DOHH2 (cell line): ENCODE results near the gene LAMA5.

Experiments
- H3F3A ChIP-seq: fragments of 200-600 bp; sonication (generic), shearing (Covaris generic); 2 replicates; pipeline ENCODE4 v1.6.0; 2016; ENCODE audit warnings: antibody characterized with exemption, mild to moderate bottlenecking; ENCODE audit not compliant: control insufficient read depth, insufficient read depth
- H3K27ac ChIP-seq: fragments of 200-600 bp; sonication (generic); 2 replicates; pipeline ENCODE4 v1.5.1; 2014; ENCODE audit warnings: low read depth, mild to moderate bottlenecking, low read length, moderate library complexity
- H3K27me3 ChIP-seq: fragments of 200-600 bp; sonication (generic); 2 replicates; pipeline ENCODE4 v1.6.1; 2014; ENCODE audit warnings: mild to moderate bottlenecking, low read length, mixed read lengths; ENCODE audit not compliant: control insufficient read depth
- H3K36me3 ChIP-seq: fragments of 200-600 bp; sonication (generic); 2 replicates; pipeline ENCODE4 v1.6.1; 2014; ENCODE audit warnings: mild to moderate bottlenecking, low read length, moderate library complexity, mixed read lengths; ENCODE audit not compliant: control insufficient read depth
- H3K4me1 ChIP-seq: fragments of 200-600 bp; sonication (generic); 2 replicates; pipeline ENCODE4 v1.6.1; 2014; ENCODE audit warnings: mild to moderate bottlenecking, low read length, mixed read lengths; ENCODE audit not compliant: control insufficient read depth
- H3K4me2 ChIP-seq: fragments of 200-600 bp; sonication (generic); 2 replicates; pipeline ENCODE4 v1.6.0; 2014; ENCODE audit warnings: mild to moderate bottlenecking, low read length, moderate library complexity
- H3K4me3 ChIP-seq: fragments of 200-600 bp; sonication (generic); 2 replicates; pipeline ENCODE4 v1.5.1; 2014; ENCODE audit warnings: mild to moderate bottlenecking, low read length, mixed read lengths
- H3K79me2 ChIP-seq: fragments of 200-600 bp; sonication (generic); 2 replicates; pipeline ENCODE4 v1.6.1; 2014; ENCODE audit warnings: mild to moderate bottlenecking, low read length, mixed read lengths; ENCODE audit not compliant: control insufficient read depth
- H3K9me2 ChIP-seq: fragments of 200-600 bp; sonication (generic); replicated peaks from 2 replicates; pipeline ENCODE4 v1.6.1; 2014; ENCODE audit warnings: mild to moderate bottlenecking, low read length, mixed read lengths; ENCODE audit not compliant: control insufficient read depth
- H3K9me3 ChIP-seq: fragments of 200-600 bp; sonication (generic); 2 replicates; pipeline ENCODE4 v1.6.1; 2014; ENCODE audit warnings: antibody characterized with exemption, low read length, mixed read lengths; ENCODE audit not compliant: control insufficient read depth, insufficient read depth
- H4K20me1 ChIP-seq: fragments of 200-600 bp; sonication (generic); 2 replicates; pipeline ENCODE4 v1.6.0; 2014; ENCODE audit warnings: low read depth, mild to moderate bottlenecking, antibody characterized with exemption, low read length, moderate library complexity; ENCODE audit not compliant: control insufficient read depth, insufficient read depth
- EZH2phosphoT487 ChIP-seq: fragments of 200-600 bp; sonication (generic); IDR thresholded peaks from 2 replicates; pipeline ENCODE4 v1.6.1; 2017; ENCODE audit warnings: borderline replicate concordance, mild to moderate bottlenecking, antibody characterized with exemption, low read length, moderate library complexity, mixed read lengths
- TF ChIP-seq, protein P1 (sequence below): fragments of 200-600 bp; sonication (generic); IDR thresholded peaks from one replicate; pipeline ENCODE4 v1.5.1; 2014; ENCODE audit warnings: antibody characterized with exemption, mild to moderate bottlenecking, low read depth, low read length; ENCODE audit not compliant: poor library complexity, severe bottlenecking

The LAMA5 gene

DNA sequence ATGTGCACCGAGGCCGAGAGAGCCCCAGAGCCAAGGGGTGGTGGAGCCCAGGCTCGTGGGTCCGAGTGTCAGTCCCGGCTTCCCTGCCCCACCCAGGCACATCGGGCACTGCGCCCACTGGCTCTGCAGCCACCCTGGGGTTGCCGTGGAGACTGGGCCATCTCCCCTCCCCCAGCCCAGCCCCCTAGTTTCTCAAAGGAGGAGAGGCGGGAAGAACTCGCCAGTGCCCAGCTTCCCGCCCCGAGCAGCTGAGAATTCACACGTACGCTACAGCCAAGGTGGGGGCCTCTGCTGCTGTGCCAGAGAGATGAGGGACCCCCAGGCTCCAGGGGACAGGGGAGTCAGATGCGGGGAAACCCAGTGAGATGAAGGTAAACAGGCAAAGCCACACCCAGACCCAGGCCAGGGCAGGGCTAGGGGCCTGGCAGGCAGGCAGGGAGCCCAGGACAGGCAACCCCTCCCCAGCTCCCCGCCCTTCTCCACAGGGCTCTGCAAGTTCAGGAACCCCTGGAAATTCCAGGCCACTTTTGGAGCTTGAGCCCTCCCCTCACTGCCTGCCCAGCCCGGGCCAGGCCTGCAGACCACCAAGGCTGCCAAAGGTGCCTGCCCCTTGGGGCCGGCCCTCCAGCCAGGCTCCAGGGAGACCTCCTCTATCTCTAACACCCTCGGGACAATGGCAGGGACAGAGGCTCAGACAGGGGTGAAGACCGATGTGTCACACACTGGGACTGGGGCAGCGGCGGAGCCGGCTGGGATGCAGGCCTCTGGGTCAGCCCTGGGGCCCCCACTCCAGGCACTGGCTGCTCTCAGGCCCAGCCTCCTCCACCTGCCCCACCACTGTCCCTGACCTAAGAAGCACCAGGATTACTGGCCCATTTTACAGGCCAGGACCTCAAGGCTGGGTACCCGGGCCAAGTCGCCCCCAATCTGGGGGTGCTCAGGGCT, 6.0 kb downstream of the LAMA5 start:
- H3K9me3 ChIP-seq = no peaks in the 10 kb centered on the region

DNA sequence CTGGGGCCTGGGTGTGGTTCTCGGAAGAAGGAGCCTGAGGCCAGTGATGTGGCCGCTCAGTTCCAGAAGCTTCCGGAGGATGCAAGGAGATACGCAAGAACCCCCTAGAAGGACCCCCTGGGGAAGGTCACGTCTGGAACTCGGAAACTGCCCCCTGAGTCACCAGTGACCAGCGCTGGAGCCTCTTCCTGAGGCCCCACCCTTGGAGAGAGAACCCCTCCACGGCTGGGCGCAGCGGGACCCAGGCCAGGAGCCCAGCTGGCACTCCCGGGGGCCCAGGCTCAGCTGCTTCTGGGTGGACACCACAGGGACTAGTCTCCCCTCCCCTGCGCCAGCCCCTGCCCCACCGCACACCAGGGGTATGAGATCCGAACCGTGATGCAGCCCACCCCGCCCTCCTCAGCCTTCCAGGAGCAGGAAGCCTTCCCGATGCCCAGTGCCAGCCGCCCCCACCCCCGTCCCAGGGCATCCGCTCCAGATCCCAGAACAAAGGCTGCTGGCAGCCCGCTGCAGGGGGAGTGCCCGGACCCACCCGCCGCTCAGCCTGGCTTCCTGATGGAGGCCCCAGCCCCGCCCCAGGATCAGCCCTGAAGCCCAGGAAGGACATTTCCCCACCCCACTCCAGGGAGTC, 7.5 kb downstream of the LAMA5 start:
- Histone ChIP-seq H4K20me1 (peaks cover 6% of the 10 kb centered on the region; the same call in 1 of the 2 replicates), H3K4me3 (no peak overlapping the region), H3K9me3 (no peaks in the 10 kb centered on the region), H3F3A (no peaks in the 10 kb centered on the region), H3K4me1 (peaks cover 23% of the 10 kb centered on the region), H3K27me3 (no peaks in the 10 kb centered on the region), H3K27ac (no peak overlapping the region), H3K9me2 (no peaks in the 10 kb centered on the region), H3K36me3 (no peaks in the 10 kb centered on the region), H3K79me2 (peaks cover 1% of the 10 kb centered on the region), H3K4me2 (no peak overlapping the region)
- TF ChIP-seq, protein P1, sequence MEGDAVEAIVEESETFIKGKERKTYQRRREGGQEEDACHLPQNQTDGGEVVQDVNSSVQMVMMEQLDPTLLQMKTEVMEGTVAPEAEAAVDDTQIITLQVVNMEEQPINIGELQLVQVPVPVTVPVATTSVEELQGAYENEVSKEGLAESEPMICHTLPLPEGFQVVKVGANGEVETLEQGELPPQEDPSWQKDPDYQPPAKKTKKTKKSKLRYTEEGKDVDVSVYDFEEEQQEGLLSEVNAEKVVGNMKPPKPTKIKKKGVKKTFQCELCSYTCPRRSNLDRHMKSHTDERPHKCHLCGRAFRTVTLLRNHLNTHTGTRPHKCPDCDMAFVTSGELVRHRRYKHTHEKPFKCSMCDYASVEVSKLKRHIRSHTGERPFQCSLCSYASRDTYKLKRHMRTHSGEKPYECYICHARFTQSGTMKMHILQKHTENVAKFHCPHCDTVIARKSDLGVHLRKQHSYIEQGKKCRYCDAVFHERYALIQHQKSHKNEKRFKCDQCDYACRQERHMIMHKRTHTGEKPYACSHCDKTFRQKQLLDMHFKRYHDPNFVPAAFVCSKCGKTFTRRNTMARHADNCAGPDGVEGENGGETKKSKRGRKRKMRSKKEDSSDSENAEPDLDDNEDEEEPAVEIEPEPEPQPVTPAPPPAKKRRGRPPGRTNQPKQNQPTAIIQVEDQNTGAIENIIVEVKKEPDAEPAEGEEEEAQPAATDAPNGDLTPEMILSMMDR = no peak
- TF ChIP-seq EZH2phosphoT487 = no peak

More for the DNA sequence above, 6.0 kb downstream of the LAMA5 start:
- no peak overlapping the region for H3K27ac ChIP-seq
- H3K27me3 ChIP-seq = no peaks in the 10 kb centered on the region
- peaks cover 15% of the 10 kb centered on the region for H3K79me2 ChIP-seq
- H3K4me1 ChIP-seq = peaks cover 33% of the 10 kb centered on the region
- no peak overlapping the region for H3K4me3 ChIP-seq
- no peaks in the 10 kb centered on the region for H3K9me2 ChIP-seq
- H3K4me2 ChIP-seq = no peak overlapping the region
- H4K20me1 ChIP-seq = peaks cover 6% of the 10 kb centered on the region; the same call in 1 of the 2 replicates
- TF ChIP-seq, protein P1 = no peak
- TF ChIP-seq EZH2phosphoT487 = no peak
- peaks cover 8% of the 10 kb centered on the region; the same call in 1 of the 2 replicates for H3F3A ChIP-seq
- no peaks in the 10 kb centered on the region for H3K36me3 ChIP-seq

DNA sequence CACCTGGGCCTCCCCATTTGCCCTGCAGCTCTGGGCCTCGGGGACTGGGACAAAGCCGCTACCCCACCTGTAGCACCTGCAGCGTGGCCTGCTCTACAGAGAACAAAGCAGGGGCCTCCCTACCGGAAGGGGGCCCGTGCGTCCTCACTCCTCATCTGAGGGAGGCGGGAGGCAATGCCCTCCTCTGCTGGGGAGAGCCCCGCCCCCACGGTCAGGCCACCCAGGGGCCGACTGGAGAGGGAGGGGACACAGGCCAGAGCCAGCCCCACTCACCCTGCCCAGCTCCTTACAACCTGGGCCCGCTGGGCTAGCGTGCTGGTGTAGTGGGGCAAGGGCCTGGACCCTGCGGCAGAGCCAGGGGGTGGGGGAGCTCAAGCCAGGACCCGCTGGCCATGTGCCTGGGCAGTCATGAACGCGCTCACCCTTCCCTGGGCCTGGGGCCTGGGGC, 8.0 kb downstream of the LAMA5 start:
- H3K4me3 ChIP-seq = no peak overlapping the region
- no peaks in the 10 kb centered on the region for H3K9me3 ChIP-seq
- TF ChIP-seq, protein P1 = no peak
- TF ChIP-seq EZH2phosphoT487 = no peak
- no peaks in the 10 kb centered on the region for H3K36me3 ChIP-seq
- H3K4me1 ChIP-seq = peaks cover 23% of the 10 kb centered on the region
- H3K27me3 ChIP-seq = no peaks in the 10 kb centered on the region
- no peaks in the 10 kb centered on the region for H3K79me2 ChIP-seq
- peaks cover 6% of the 10 kb centered on the region; the same call in 1 of the 2 replicates for H4K20me1 ChIP-seq
- no peaks in the 10 kb centered on the region for H3F3A ChIP-seq
- H3K4me2 ChIP-seq = no peak overlapping the region
- no peaks in the 10 kb centered on the region for H3K9me2 ChIP-seq
- no peak overlapping the region for H3K27ac ChIP-seq
